Measurements from ENCODE around the gene HIVEP1. TPM values are rescaled to one million over a fixed set of nuclear protein-coding genes. Genes with fewer than 3 reads are reported as not detected.

Gene HIVEP1
- polyA plus RNA-seq, 1 experiment = 13.9 TPM

GRCh38 chr6:11968241-11968806, 43.8 kb upstream of the HIVEP1 start:
- no peak overlapping the region for H3K4me3 ChIP-seq (ENCODE audit: low read depth, low read length)
- TF ChIP-seq, protein P1, sequence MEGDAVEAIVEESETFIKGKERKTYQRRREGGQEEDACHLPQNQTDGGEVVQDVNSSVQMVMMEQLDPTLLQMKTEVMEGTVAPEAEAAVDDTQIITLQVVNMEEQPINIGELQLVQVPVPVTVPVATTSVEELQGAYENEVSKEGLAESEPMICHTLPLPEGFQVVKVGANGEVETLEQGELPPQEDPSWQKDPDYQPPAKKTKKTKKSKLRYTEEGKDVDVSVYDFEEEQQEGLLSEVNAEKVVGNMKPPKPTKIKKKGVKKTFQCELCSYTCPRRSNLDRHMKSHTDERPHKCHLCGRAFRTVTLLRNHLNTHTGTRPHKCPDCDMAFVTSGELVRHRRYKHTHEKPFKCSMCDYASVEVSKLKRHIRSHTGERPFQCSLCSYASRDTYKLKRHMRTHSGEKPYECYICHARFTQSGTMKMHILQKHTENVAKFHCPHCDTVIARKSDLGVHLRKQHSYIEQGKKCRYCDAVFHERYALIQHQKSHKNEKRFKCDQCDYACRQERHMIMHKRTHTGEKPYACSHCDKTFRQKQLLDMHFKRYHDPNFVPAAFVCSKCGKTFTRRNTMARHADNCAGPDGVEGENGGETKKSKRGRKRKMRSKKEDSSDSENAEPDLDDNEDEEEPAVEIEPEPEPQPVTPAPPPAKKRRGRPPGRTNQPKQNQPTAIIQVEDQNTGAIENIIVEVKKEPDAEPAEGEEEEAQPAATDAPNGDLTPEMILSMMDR (IDR thresholded peaks at IDR 0.05; ENCODE audit: low read depth, low read length) = no peak
- ChIA-PET POLR2A (interaction anchor here (0.6 kb wide), 1 partner anchor 315 kb away, joined by 3 read pairs; no protein-coding TSS in a partner anchor), CTCF (no interaction called here)
- H3K9me3 ChIP-seq (ENCODE audit: control insufficient read depth, insufficient read depth, low read length) = no peaks in the 10 kb centered on the region
- H3K27ac ChIP-seq (ENCODE audit: low read depth, low read length) = no peak overlapping the region
- no peaks in the 10 kb centered on the region for H3K27me3 ChIP-seq (ENCODE audit: control insufficient read depth, insufficient read depth, low read length)
- DNase-seq (ENCODE audit: low read depth, low spot score) = no peak

GRCh38 chr6:11969092-11969491, 43.0 kb upstream of the HIVEP1 start:
- DNase-seq (ENCODE audit: low read depth, low spot score) = peak; percentile 11
- no peak overlapping the region for H3K4me3 ChIP-seq (ENCODE audit: low read depth, low read length)
- CTCF ChIA-PET = interaction anchor here (0.7 kb wide), 1 partner anchor 59 kb away, joined by 3 read pairs; no protein-coding TSS in a partner anchor
- H3K9me3 ChIP-seq (ENCODE audit: control insufficient read depth, insufficient read depth, low read length) = no peaks in the 10 kb centered on the region
- no peak overlapping the region for H3K27ac ChIP-seq (ENCODE audit: low read depth, low read length)
- H3K27me3 ChIP-seq (ENCODE audit: control insufficient read depth, insufficient read depth, low read length) = no peaks in the 10 kb centered on the region
- TF ChIP-seq, protein P1 (IDR thresholded peaks at IDR 0.05; ENCODE audit: low read depth, low read length) = no peak
- POLR2A ChIA-PET = no interaction called here

DNA sequence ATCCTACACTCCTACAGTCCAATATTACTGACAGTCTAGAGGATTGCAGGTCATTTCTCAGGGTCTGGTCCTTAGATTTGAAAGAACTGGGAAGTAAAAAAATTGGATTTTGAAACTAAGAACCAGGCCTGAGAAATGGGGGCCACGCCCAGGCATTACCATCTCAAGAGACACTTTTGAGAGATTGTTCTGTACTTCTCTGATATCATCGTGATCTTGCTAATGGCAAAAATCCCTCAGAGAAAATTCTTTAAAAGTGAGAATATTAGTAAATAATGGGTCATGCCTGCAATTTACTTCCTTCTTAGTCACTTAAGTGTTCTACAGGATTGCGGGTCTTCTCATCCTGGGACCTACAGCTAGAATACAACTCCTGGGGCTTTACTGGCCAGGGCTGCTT, 42.0 kb upstream of the HIVEP1 start:
- H3K27ac ChIP-seq (ENCODE audit: low read depth, low read length) = no peak overlapping the region
- POLR2A ChIA-PET = no interaction called here
- CTCF ChIA-PET = no interaction called here
- no peak for DNase-seq (ENCODE audit: low read depth, low spot score)
- TF ChIP-seq, protein P1 (IDR thresholded peaks at IDR 0.05; ENCODE audit: low read depth, low read length) = no peak
- no peak overlapping the region for H3K4me3 ChIP-seq (ENCODE audit: low read depth, low read length)
- no peaks in the 10 kb centered on the region for H3K9me3 ChIP-seq (ENCODE audit: control insufficient read depth, insufficient read depth, low read length)
- H3K27me3 ChIP-seq (ENCODE audit: control insufficient read depth, insufficient read depth, low read length) = no peaks in the 10 kb centered on the region

- H3K27ac ChIP-seq (ENCODE audit: low read depth, low read length) = peak overlapping the region; percentile 47
- no peak overlapping the region for H3K4me3 ChIP-seq (ENCODE audit: low read depth, low read length)
- no peaks in the 10 kb centered on the region for H3K9me3 ChIP-seq (ENCODE audit: control insufficient read depth, insufficient read depth, low read length)
- H3K27me3 ChIP-seq (ENCODE audit: control insufficient read depth, insufficient read depth, low read length) = no peaks in the 10 kb centered on the region
- ChIA-PET POLR2A (no interaction called here), CTCF (interaction anchor here (0.6 to 0.9 kb wide), 2 partner anchors 13 to 653 kb away, joined by 3 read pairs; no protein-coding TSS in a partner anchor)
- TF ChIP-seq, protein P1 (IDR thresholded peaks at IDR 0.05; ENCODE audit: low read depth, low read length) = no peak
- peak; percentile 71 for DNase-seq (ENCODE audit: low read depth, low spot score)
Observed at GRCh38 chr6:11971154-11971553, 41.0 kb upstream of the HIVEP1 start.

- Histone ChIP-seq H3K27me3 (ENCODE audit: control insufficient read depth, insufficient read depth, low read length) (no peaks in the 10 kb centered on the region), H3K27ac (ENCODE audit: low read depth, low read length) (no peak overlapping the region), H3K4me3 (ENCODE audit: low read depth, low read length) (no peak overlapping the region), H3K9me3 (ENCODE audit: control insufficient read depth, insufficient read depth, low read length) (no peaks in the 10 kb centered on the region)
- ChIA-PET CTCF (interaction anchor here (0.9 kb wide), 1 partner anchor 14 kb away, joined by 3 read pairs; no protein-coding TSS in a partner anchor), POLR2A (interaction anchor here (0.7 kb wide), 1 partner anchor 944 kb away, joined by 3 read pairs; no protein-coding TSS in a partner anchor)
- TF ChIP-seq, protein P1 (IDR thresholded peaks at IDR 0.05; ENCODE audit: low read depth, low read length) = no peak
- DNase-seq (ENCODE audit: low read depth, low spot score) = no peak
Observed at GRCh38 chr6:11972270-11972669, 39.8 kb upstream of the HIVEP1 start.

Data from AG04450 (cell line).